ENCODE results near the gene KCNQ2.

KCNQ2 gene

DNA sequence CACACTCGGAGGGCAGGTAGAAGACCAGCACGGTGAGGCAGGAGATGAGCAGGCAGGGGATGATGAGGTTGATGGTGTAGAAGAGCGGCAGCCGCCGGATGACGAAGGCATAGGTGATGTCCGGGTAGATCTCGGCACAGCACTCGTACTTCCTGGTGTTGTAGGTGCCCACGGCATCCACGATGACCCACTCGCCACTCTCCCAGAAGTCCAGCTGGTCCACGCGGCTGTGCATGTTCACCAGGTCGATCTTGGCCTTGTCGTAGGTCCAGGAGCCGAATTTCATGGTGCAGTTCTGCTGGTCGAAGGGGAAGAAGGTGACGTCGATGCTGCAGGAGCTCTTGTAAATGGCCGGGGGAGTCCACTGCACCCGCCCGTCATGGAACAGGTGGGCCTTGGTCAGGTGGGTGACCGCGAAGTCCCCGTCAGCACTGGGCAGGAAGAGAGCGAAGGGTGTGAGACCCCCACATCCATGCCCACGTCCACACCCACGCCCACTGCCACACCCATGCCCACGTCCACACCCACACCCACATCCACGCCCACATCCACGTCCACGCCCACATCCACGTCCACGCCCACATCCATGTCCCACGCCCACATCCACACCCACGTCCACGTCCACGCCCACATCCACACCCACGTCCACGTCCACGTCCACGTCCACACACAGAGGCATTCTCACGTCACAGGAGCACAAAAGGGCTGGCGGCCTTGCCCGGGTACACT, 121.7 kb downstream of the KCNQ2 start:
- CTCF ChIA-PET: no interaction called here
- H3K4me3 ChIP-seq (ENCODE audit: low read depth, low read length): no peak overlapping the region
- TF ChIP-seq, protein P1, sequence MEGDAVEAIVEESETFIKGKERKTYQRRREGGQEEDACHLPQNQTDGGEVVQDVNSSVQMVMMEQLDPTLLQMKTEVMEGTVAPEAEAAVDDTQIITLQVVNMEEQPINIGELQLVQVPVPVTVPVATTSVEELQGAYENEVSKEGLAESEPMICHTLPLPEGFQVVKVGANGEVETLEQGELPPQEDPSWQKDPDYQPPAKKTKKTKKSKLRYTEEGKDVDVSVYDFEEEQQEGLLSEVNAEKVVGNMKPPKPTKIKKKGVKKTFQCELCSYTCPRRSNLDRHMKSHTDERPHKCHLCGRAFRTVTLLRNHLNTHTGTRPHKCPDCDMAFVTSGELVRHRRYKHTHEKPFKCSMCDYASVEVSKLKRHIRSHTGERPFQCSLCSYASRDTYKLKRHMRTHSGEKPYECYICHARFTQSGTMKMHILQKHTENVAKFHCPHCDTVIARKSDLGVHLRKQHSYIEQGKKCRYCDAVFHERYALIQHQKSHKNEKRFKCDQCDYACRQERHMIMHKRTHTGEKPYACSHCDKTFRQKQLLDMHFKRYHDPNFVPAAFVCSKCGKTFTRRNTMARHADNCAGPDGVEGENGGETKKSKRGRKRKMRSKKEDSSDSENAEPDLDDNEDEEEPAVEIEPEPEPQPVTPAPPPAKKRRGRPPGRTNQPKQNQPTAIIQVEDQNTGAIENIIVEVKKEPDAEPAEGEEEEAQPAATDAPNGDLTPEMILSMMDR (IDR thresholded peaks at IDR 0.05; ENCODE audit: insufficient read depth, low read length, missing control alignments): no peak
- POLR2A ChIA-PET: no interaction called here
- DNase-seq (ENCODE audit: low read depth, low spot score): no peak
